Mesenchymal stem cell (in vitro differentiated cells and primary cell): Measurements from ENCODE around the gene DPF1.
A peak's percentile ranks its signal among the peaks of the same experiment; 100 is the strongest.

ENCODE experiments used
- DNase-seq: peaks from one replicate; pipeline ENCODE4 v3.0.0-alpha.2; 2013
- H2AFZ ChIP-seq: one replicate; pipeline ENCODE4 v1.6.1; 2013; ENCODE audit warnings: low read depth, mild to moderate bottlenecking, control low read depth, inconsistent platforms, low read length, moderate library complexity
- H2AK5ac ChIP-seq: 2 replicates; pipeline ENCODE4 v1.6.1; 2013; ENCODE audit warnings: low read length, moderate library complexity, mild to moderate bottlenecking, inconsistent platforms; ENCODE audit not compliant: severe bottlenecking
- H2BK120ac ChIP-seq: one replicate; pipeline ENCODE4 v1.6.1; 2013; ENCODE audit warnings: low read depth, mild to moderate bottlenecking, inconsistent platforms, low read length, moderate library complexity
- H2BK12ac ChIP-seq, 2 experiments: one replicate each; pipeline ENCODE4 v1.6.1; 2013; ENCODE audit warnings: inconsistent platforms in 2 of 2, low read length in 2 of 2, mild to moderate bottlenecking in 2 of 2, moderate library complexity in 2 of 2, control low read depth in 1 of 2
- H2BK15ac ChIP-seq: one replicate; pipeline ENCODE4 v1.6.1; 2013; ENCODE audit warnings: mild to moderate bottlenecking, low read depth, inconsistent platforms; ENCODE audit not compliant: poor library complexity, severe bottlenecking
- H2BK5ac ChIP-seq: 2 replicates; pipeline ENCODE4 v1.6.1; 2013; ENCODE audit warnings: low read depth, mild to moderate bottlenecking, low read length, control low read depth, inconsistent platforms; ENCODE audit not compliant: poor library complexity, severe bottlenecking
- H3K14ac ChIP-seq, 2 experiments: one replicate each; pipeline ENCODE4 v1.6.1; 2013; ENCODE audit warnings: inconsistent platforms in 2 of 2, low read length in 2 of 2, control low read depth in 1 of 2, mild to moderate bottlenecking in 1 of 2, moderate library complexity in 1 of 2
- H3K18ac ChIP-seq, 2 experiments: one replicate each; pipeline ENCODE4 v1.6.1; 2013; ENCODE audit warnings: inconsistent platforms in 2 of 2, low read length in 2 of 2, control low read depth in 1 of 2, low read depth in 1 of 2, mild to moderate bottlenecking in 1 of 2
- H3K23ac ChIP-seq, 2 experiments: one replicate each; pipeline ENCODE4 v1.6.1; 2013; ENCODE audit warnings: inconsistent platforms in 2 of 2, low read length in 2 of 2, mild to moderate bottlenecking in 2 of 2, moderate library complexity in 2 of 2, control low read depth in 1 of 2
- H3K27ac ChIP-seq: 2 replicates; pipeline ENCODE4 v1.5.1; 2013; ENCODE audit warnings: mild to moderate bottlenecking, moderate library complexity, low read length, control low read depth, inconsistent platforms; ENCODE audit not compliant: poor library complexity, severe bottlenecking
- H3K27me3 ChIP-seq, 2 experiments: 2 replicates each; pipeline versions ENCODE4 v1.6.1 to v1.7.0; 2013; ENCODE audit warnings: low read length in 2 of 2, mild to moderate bottlenecking in 2 of 2, moderate library complexity in 2 of 2, control low read depth in 1 of 2, inconsistent platforms in 1 of 2; ENCODE audit not compliant: control insufficient read depth in 1 of 2, insufficient read depth in 1 of 2
- H3K36me3 ChIP-seq, 2 experiments: 2 replicates each; pipeline versions ENCODE4 v1.6.1 to v1.7.0; 2013; ENCODE audit warnings: low read length in 2 of 2, control low read depth in 1 of 2, inconsistent platforms in 1 of 2, low read depth in 1 of 2, mild to moderate bottlenecking in 1 of 2; ENCODE audit not compliant: insufficient read depth in 2 of 2, control insufficient read depth in 1 of 2
- H3K4ac ChIP-seq, 2 experiments: one replicate each; pipeline ENCODE4 v1.6.1; 2013; ENCODE audit warnings: inconsistent platforms in 2 of 2, low read length in 2 of 2, mild to moderate bottlenecking in 2 of 2, moderate library complexity in 2 of 2, control low read depth in 1 of 2, low read depth in 1 of 2
- H3K4me1 ChIP-seq: 2 replicates; pipeline ENCODE4 v1.6.1; 2013; ENCODE audit warnings: low read depth, low read length, control low read depth; ENCODE audit not compliant: control insufficient read depth, insufficient read depth
- H3K4me2 ChIP-seq: 2 replicates; pipeline ENCODE4 v1.6.1; 2013; ENCODE audit warnings: low read length, mild to moderate bottlenecking, inconsistent platforms; ENCODE audit not compliant: poor library complexity, severe bottlenecking
- H3K4me3 ChIP-seq, 2 experiments: 2 replicates each; pipeline versions ENCODE4 v1.5.1 to v1.7.0; 2013; ENCODE audit warnings: low read length in 2 of 2, mild to moderate bottlenecking in 2 of 2, control low read depth in 1 of 2, low read depth in 1 of 2; ENCODE audit not compliant: insufficient read depth in 1 of 2
- H3K79me1 ChIP-seq: replicated peaks from 2 replicates; pipeline ENCODE4 v1.6.1; 2013; ENCODE audit warnings: mild to moderate bottlenecking, control low read depth, low read length, inconsistent platforms; ENCODE audit not compliant: poor library complexity, severe bottlenecking
- H3K9ac ChIP-seq: 2 replicates; pipeline ENCODE4 v1.7.0; 2013; ENCODE audit warnings: mild to moderate bottlenecking, low read length, moderate library complexity
- H3K9me3 ChIP-seq: 2 replicates; pipeline ENCODE4 v1.7.0; 2013; ENCODE audit warnings: mild to moderate bottlenecking, low read length; ENCODE audit not compliant: control insufficient read depth
- H4K8ac ChIP-seq: one replicate; pipeline ENCODE4 v1.6.1; 2013; ENCODE audit warnings: inconsistent platforms, mild to moderate bottlenecking, low read length, moderate library complexity
- H4K91ac ChIP-seq: one replicate; pipeline ENCODE4 v1.6.1; 2013; ENCODE audit warnings: mild to moderate bottlenecking, low read length, inconsistent platforms
- WGBS: methylation state at CpG from one replicate; pipeline ENCODE4 v1.1.7; 2013; ENCODE audit warnings: mixed read lengths; 5-methylcytosine and 5-hydroxymethylcytosine counted together

DPF1 gene

GRCh38 chr19:38252385-38252784, 28.4 kb upstream of the DPF1 start:
- Histone ChIP-seq H3K27me3 (peaks cover 3 to 38% of the 10 kb centered on the region in 2 experiments), H3K27ac (no peak overlapping the region), H2BK15ac (no peak overlapping the region), H3K4ac (peak overlapping the region in 1 of 2 experiments; percentile 49), H3K14ac (no peak overlapping the region), H2AK5ac (peak overlapping the region; percentile 9), H3K4me3 (no peak overlapping the region), H3K36me3 (no peaks in the 10 kb centered on the region), H2AFZ (no peak overlapping the region), H3K9ac (no peak overlapping the region), H2BK12ac (peak overlapping the region; percentile 29 to 49), H3K79me1 (no peaks in the 10 kb centered on the region), H3K4me1 (peaks cover 41% of the 10 kb centered on the region), H3K4me2 (no peak overlapping the region), H4K8ac (peak overlapping the region; percentile 8), H3K18ac (peak overlapping the region; percentile 28 to 29), H3K23ac (no peak overlapping the region), H4K91ac (peak overlapping the region; percentile 25), H2BK5ac (no peak overlapping the region), H3K9me3 (no peaks in the 10 kb centered on the region), H2BK120ac (peak overlapping the region; percentile 99)
- WGBS, result 89% methylated on average over 5 of the region's 5 CpGs
- no peak for DNase-seq

GRCh38 chr19:38251564-38252051, 27.6 kb upstream of the DPF1 start:
- no peak overlapping the region for H3K4me3 ChIP-seq
- WGBS, result 22% methylated on average over 10 of the region's 10 CpGs
- H3K9me3 ChIP-seq, result no peaks in the 10 kb centered on the region
- H2BK12ac ChIP-seq, result peak overlapping the region; percentile 32 to 85
- no peak overlapping the region for H2AK5ac ChIP-seq
- H3K9ac ChIP-seq, result peak overlapping the region; percentile 38
- peak overlapping the region; percentile 33 for H3K4me2 ChIP-seq
- no peak overlapping the region for H3K14ac ChIP-seq
- H2AFZ ChIP-seq, result peak overlapping the region; percentile 72
- peaks cover under 1 to 32% of the 10 kb centered on the region in 2 experiments for H3K27me3 ChIP-seq
- peaks cover 41% of the 10 kb centered on the region for H3K4me1 ChIP-seq
- peak overlapping the region; percentile 95 for H4K8ac ChIP-seq
- no peak overlapping the region for H2BK5ac ChIP-seq
- no peaks in the 10 kb centered on the region for H3K79me1 ChIP-seq
- peak overlapping the region; percentile 8 to 9 for H3K4ac ChIP-seq
- peak overlapping the region; percentile 69 to 92 for H3K18ac ChIP-seq
- peak; percentile 56 for DNase-seq
- H3K23ac ChIP-seq, result peak overlapping the region in 1 of 2 experiments; percentile 77
- no peaks in the 10 kb centered on the region for H3K36me3 ChIP-seq
- peak overlapping the region; percentile 98 for H2BK15ac ChIP-seq
- peak overlapping the region; percentile 17 for H3K27ac ChIP-seq
- peak overlapping the region; percentile 98 for H4K91ac ChIP-seq
- peak overlapping the region; percentile 99 for H2BK120ac ChIP-seq

- Histone ChIP-seq H3K4me2 (no peak overlapping the region), H4K91ac (peak overlapping the region; percentile 98), H4K8ac (peak overlapping the region; percentile 95), H2AK5ac (no peak overlapping the region), H3K4me1 (peaks cover 36% of the 10 kb centered on the region), H3K79me1 (no peaks in the 10 kb centered on the region), H3K9me3 (no peaks in the 10 kb centered on the region), H3K4ac (peak overlapping the region; percentile 8 to 9), H3K4me3 (no peak overlapping the region), H2BK15ac (peak overlapping the region; percentile 62), H3K18ac (peak overlapping the region; percentile 69 to 87), H2BK12ac (peak overlapping the region; percentile 78 to 85), H2AFZ (peak overlapping the region; percentile 29), H3K23ac (peak overlapping the region in 1 of 2 experiments; percentile 78), H2BK120ac (peak overlapping the region; percentile 99), H2BK5ac (no peak overlapping the region), H3K9ac (peak overlapping the region; percentile 38), H3K27ac (peak overlapping the region; percentile 17), H3K27me3 (peaks cover 0 to 27% of the 10 kb centered on the region in 2 experiments), H3K36me3 (no peaks in the 10 kb centered on the region), H3K14ac (peak overlapping the region in 1 of 2 experiments; percentile 64)
- WGBS, result 27% methylated on average over 14 of the region's 18 CpGs
- DNase-seq, result peak; percentile 80
Measured at GRCh38 chr19:38250821-38251563, 27.0 kb upstream of the DPF1 start.

- no peak overlapping the region for H3K4me2 ChIP-seq
- DNase-seq, result no peak
- no peaks in the 10 kb centered on the region for H3K79me1 ChIP-seq
- H2BK12ac ChIP-seq, result peak overlapping the region in 1 of 2 experiments; percentile 78
- H3K4me1 ChIP-seq, result peaks cover 31% of the 10 kb centered on the region
- no peak overlapping the region for H2AK5ac ChIP-seq
- peak overlapping the region in 1 of 2 experiments; percentile 78 for H3K23ac ChIP-seq
- no peak overlapping the region for H3K9ac ChIP-seq
- no peaks in the 10 kb centered on the region for H3K36me3 ChIP-seq
- peak overlapping the region in 1 of 2 experiments; percentile 64 for H3K14ac ChIP-seq
- no peak overlapping the region for H3K18ac ChIP-seq
- peaks cover 0 to 21% of the 10 kb centered on the region in 2 experiments for H3K27me3 ChIP-seq
- H2BK15ac ChIP-seq, result no peak overlapping the region
- no peak overlapping the region for H4K8ac ChIP-seq
- H3K9me3 ChIP-seq, result no peaks in the 10 kb centered on the region
- no peak overlapping the region for H4K91ac ChIP-seq
- H3K4me3 ChIP-seq, result no peak overlapping the region
- H2BK120ac ChIP-seq, result no peak overlapping the region
- no peak overlapping the region for H2AFZ ChIP-seq
- no peak overlapping the region for H3K4ac ChIP-seq
- H2BK5ac ChIP-seq, result no peak overlapping the region
- H3K27ac ChIP-seq, result no peak overlapping the region
Measured at GRCh38 chr19:38250428-38250820, 26.4 kb upstream of the DPF1 start.
